Stimulated activated naive CD8-positive, alpha-beta T cell treated with anti-CD3 and anti-CD28 coated beads, Interleukin-15, amount 100 ng/mL, for 72 hours (primary cell): Measurements from ENCODE around the gene MED16.
"Not testable (repeated sequence)": the region's sequence is repeated elsewhere in the genome, so short reads cannot be mapped to it uniquely, and the experiment has no call there.

ENCODE experiments used
- ATAC-seq: fragments of 150-1000 bp; cut with Tn5 transposase; 2 replicates; pipeline ENCODE4 v1.10.0; 2021; ENCODE audit warnings: mild to moderate bottlenecking, moderate library complexity
- DNase-seq, 2 donors: peaks; one replicate each; pipeline ENCODE4 v3.0.0; 2021 to 2022
- H3K27ac Mint-ChIP-seq, 2 donors: one replicate each; pipeline ENCODE4 v1.8.0; 2022; ENCODE audit warnings: mild to moderate bottlenecking in 2 of 2, mixed read lengths in 2 of 2, moderate library complexity in 2 of 2
- H3K27me3 Mint-ChIP-seq: one replicate; pipeline ENCODE4 v1.8.0; 2022; ENCODE audit warnings: mixed read lengths
- H3K4me1 Mint-ChIP-seq: one replicate; pipeline ENCODE4 v1.8.0; 2022; ENCODE audit warnings: mild to moderate bottlenecking, mixed read lengths
- H3K4me3 Mint-ChIP-seq, 2 donors: one replicate each; pipeline ENCODE4 v1.8.0; 2022; ENCODE audit warnings: mild to moderate bottlenecking in 2 of 2, mixed read lengths in 2 of 2, moderate library complexity in 1 of 2
- H3K9me3 Mint-ChIP-seq, 2 donors: one replicate each; pipeline ENCODE4 v1.8.0; 2022; ENCODE audit warnings: mixed read lengths in 2 of 2

MED16 gene

GRCh38 chr19:862581-863314 lies 30.2 kb downstream of the MED16 start:
- Mint-ChIP-seq H3K4me3 (peak overlapping the region; percentile 57 to 78), H3K27me3 (peaks cover 42% of the 10 kb centered on the region), H3K27ac (no peak overlapping the region), H3K9me3 (no peaks in the 10 kb centered on the region), H3K4me1 (peaks cover 30% of the 10 kb centered on the region)
- ATAC-seq (peak; percentile 68), DNase-seq (peak; percentile 80 to 82)

DNA sequence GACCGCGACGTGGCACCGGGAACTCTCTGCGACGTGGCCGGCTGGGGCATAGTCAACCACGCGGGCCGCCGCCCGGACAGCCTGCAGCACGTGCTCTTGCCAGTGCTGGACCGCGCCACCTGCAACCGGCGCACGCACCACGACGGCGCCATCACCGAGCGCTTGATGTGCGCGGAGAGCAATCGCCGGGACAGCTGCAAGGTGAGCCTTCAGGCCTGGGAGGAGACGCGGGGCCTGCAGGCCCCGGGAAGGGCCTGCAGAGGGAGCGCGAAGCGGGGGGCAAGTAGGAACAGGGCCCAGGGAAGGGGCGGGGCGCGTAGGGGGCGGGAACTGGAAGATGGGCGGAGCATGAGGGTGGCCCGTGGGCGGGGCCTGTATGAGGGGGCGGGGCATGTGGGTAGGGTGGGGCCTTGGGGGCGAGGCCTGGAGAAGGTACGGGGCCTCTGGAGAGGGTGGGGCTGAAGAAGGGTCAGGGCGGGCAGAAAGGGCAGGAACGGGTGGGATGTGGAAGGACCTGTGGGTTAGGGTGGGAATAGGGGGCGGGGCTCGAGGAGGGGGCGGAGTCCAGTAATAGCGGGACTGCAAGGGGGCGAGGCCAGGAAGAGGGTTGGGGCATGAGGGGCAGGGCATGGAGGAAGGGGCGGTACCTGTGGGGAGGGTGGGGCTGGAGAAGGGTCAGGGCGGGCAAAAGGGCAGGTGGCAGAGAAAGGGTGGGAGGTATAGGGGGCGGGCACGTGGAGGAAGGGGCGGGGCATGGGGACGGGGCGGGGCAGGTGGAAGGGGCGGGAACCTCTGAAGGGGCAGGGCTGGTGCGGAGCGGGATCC lies 31.0 kb downstream of the MED16 start:
- Mint-ChIP-seq H3K4me3 (peak overlapping the region in 1 of 2 donors; percentile 71), H3K4me1 (peaks cover 30% of the 10 kb centered on the region), H3K27me3 (peaks cover 47% of the 10 kb centered on the region), H3K9me3 (no peaks in the 10 kb centered on the region), H3K27ac (no peak overlapping the region)
- peak; percentile 42 for ATAC-seq
- peak; percentile 58 to 65 for DNase-seq

- ATAC-seq (no peak), DNase-seq (no peak)
- Mint-ChIP-seq H3K4me3 (peak overlapping the region in 1 of 2 donors; percentile 57), H3K4me1 (peaks cover 30% of the 10 kb centered on the region), H3K27ac (no peak overlapping the region), H3K9me3 (no peaks in the 10 kb centered on the region), H3K27me3 (peaks cover 48% of the 10 kb centered on the region)
These were observed 31.7 kb downstream of the MED16 start for GRCh38 chr19:861141-861755.

DNA sequence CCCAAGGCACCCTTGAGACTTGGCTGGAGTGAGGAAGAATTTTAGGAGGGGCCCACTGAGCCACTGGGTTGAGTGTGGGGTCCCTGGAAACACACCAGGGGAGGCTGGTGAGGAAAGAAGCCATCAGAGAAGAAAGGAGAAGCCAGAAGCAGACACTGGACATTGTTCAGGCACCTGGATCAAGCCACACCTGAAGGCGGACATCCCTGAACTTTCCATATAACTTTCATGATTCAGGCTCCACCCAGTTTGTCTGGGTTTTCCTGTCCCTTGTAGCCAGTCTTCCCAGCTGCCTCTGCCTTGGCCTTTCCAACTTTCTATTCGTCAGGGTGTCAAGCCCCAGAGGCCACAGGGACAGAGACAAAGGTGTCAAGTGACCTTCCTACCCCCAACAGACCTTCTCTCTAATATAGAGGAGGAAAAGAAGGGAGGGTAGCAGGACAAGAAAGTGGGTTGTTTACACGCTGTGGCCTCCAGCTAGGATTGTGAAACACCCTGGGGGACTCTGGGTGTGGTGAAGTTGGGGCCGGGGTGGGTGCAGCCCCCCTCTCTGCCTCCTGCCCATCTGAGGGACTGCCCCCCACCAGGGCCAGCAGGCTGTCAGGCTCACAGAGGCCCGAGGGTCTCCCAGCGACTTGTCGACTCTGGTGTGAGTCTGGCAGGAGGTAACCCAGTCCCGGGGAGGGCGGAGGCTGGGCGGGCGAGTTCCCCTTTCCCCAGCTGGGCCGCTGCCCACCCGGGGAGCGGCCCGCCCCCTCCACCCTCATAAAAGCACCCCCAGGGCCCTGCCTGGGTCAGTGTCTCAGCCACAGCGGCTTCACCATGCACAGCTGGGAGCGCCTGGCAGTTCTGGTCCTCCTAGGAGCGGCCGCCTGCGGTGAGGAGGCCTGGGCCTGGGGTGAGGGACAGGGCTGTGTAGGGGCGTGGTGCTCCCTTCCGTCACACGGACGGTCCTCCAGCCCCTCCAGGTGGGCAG lies 33.8 kb downstream of the MED16 start, which contains the start of gene CFD:
Gene CFD (plus strand): TSS at position 797 of the 976 bp plus-strand sequence. CDS start 26 bp downstream, at position 823.
- Mint-ChIP-seq H3K9me3 (no peaks in the 10 kb centered on the region), H3K27ac (no peak within 1 kb of the TSS), H3K27me3 (peaks cover 55% of the 10 kb centered on the region), H3K4me1 (peaks cover 30% of the 10 kb centered on the region), H3K4me3 (peak within 1 kb of the TSS; percentile 32 to 71)
- ATAC-seq (no peak), DNase-seq (no peak)

GRCh38 chr19:858284-858683 lies 34.7 kb downstream of the MED16 start:
- H3K27me3 Mint-ChIP-seq = peaks cover 55% of the 10 kb centered on the region
- no peak overlapping the region for H3K27ac Mint-ChIP-seq
- no peaks in the 10 kb centered on the region for H3K9me3 Mint-ChIP-seq
- peaks cover 22% of the 10 kb centered on the region for H3K4me1 Mint-ChIP-seq
- ATAC-seq (no peak), DNase-seq (no peak)
- H3K4me3 Mint-ChIP-seq = no peak overlapping the region

- ATAC-seq (peak; percentile 17), DNase-seq (no peak)
- H3K9me3 Mint-ChIP-seq = no peaks in the 10 kb centered on the region
These were observed 37.3 kb downstream of the MED16 start for GRCh38 chr19:855566-856120.

GRCh38 chr19:855142-855541 lies 37.8 kb downstream of the MED16 start:
- Mint-ChIP-seq H3K9me3 (no peaks in the 10 kb centered on the region), H3K27ac (no peak overlapping the region), H3K4me1 (peaks cover 7% of the 10 kb centered on the region), H3K4me3 (no peak overlapping the region), H3K27me3 (peaks cover 60% of the 10 kb centered on the region)
- no peak for DNase-seq
- no peak for ATAC-seq

More at GRCh38 chr19:855566-856120, 37.3 kb downstream of the MED16 start:
- Mint-ChIP-seq H3K4me1 (peaks cover 7% of the 10 kb centered on the region), H3K27me3 (peaks cover 60% of the 10 kb centered on the region), H3K27ac (no peak overlapping the region), H3K4me3 (no peak overlapping the region)

DNA sequence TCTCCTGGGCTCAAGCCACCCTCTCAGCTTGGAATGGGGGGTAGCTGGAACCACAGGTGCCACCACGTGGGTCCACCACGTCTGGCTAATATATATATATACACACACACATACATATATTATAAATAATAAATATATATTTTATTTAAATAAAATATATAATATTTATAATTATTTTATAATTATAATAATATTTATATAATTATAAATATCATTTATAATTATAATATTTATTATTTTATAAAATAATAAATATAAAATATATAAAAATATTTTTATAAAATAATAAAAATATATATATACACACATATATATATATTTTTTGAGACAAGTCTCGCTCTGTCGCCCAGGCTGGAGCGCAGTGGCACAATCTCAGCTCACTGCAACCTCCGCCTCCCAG lies 38.4 kb downstream of the MED16 start:
- DNase-seq = no peak
- Mint-ChIP-seq H3K4me3 (no peak overlapping the region), H3K9me3 (no peaks in the 10 kb centered on the region), H3K27me3 (peaks cover 60% of the 10 kb centered on the region), H3K4me1 (peaks cover 1% of the 10 kb centered on the region), H3K27ac (no peak overlapping the region)
- ATAC-seq = no peak

DNA sequence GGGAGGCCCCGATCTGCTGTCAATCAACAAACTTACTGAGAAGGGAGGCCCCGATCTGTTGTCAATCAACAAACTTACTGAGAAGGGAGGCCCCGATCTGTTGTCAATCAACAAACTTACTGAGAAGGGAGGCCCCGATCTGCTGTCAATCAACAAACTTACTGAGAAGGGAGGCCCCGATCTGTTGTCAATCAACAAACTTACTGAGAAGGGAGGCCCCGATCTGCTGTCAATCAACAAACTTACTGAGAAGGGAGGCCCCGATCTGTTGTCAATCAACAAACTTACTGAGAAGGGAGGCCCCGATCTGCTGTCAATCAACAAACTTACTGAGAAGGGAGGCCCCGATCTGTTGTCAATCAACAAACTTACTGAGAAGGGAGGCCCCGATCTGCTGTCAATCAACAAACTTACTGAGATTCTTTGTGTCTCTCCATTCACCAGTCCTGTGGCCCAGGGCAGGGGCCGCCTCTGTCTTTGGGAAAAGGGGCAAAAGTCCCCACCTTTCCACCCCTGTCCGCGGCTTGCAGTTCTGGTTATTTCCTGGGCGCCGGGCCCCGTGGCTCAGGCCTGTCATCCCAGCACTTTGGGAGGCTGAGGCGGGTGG lies 39.3 kb downstream of the MED16 start:
- H3K4me1 Mint-ChIP-seq = not testable (repeated sequence)

GRCh38 chr19:853014-853585 lies 39.9 kb downstream of the MED16 start:
- H3K27ac Mint-ChIP-seq = no peak overlapping the region
- ATAC-seq (peak; percentile 11), DNase-seq (no peak)
- H3K4me1 Mint-ChIP-seq = no peaks in the 10 kb centered on the region
- no peaks in the 10 kb centered on the region for H3K9me3 Mint-ChIP-seq
- H3K27me3 Mint-ChIP-seq = peaks cover 59% of the 10 kb centered on the region
- H3K4me3 Mint-ChIP-seq = no peak overlapping the region

More for the DNA sequence above, 39.3 kb downstream of the MED16 start:
- H3K4me3 Mint-ChIP-seq, DNase-seq, H3K9me3 Mint-ChIP-seq, ATAC-seq, H3K27ac Mint-ChIP-seq: not testable (repeated sequence)
- H3K27me3 Mint-ChIP-seq = peaks cover 59% of the 10 kb centered on the region

- H3K4me1 Mint-ChIP-seq = no peaks in the 10 kb centered on the region
- no peaks in the 10 kb centered on the region for H3K9me3 Mint-ChIP-seq
- H3K4me3 Mint-ChIP-seq = no peak within 1 kb of the TSS
- DNase-seq (no peak), ATAC-seq (peak; percentile 31)
- H3K27ac Mint-ChIP-seq = peak within 1 kb of the TSS in 1 of 2 donors; percentile 54
- peaks cover 59% of the 10 kb centered on the region for H3K27me3 Mint-ChIP-seq
These were observed 40.6 kb downstream of the MED16 start, which contains the start of gene ELANE for GRCh38 chr19:852136-853013. ELANE (plus strand) TSS chr19:852303; CDS start chr19:852329, 26 bp downstream.

DNA sequence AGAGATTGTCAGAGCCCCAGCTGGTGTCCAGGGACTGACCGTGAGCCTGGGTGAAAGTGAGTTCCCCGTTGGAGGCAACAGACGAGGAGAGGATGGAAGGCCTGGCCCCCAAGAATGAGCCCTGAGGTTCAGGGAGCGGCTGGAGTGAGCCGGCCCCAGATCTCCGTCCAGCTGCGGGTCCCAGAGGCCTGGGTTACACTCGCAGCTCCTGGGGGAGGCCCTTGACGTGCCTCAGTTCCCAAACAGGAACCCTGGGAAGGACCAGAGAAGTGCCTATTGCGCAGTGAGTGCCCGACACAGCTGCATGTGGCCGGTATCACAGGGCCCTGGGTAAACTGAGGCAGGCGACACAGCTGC lies 42.0 kb downstream of the MED16 start:
- no peak for DNase-seq
- Mint-ChIP-seq H3K4me1 (no peaks in the 10 kb centered on the region), H3K9me3 (no peaks in the 10 kb centered on the region), H3K4me3 (no peak overlapping the region), H3K27me3 (peaks cover 68% of the 10 kb centered on the region), H3K27ac (no peak overlapping the region)
- ATAC-seq = no peak
